ENCODE measurements around the gene TFF1.
"Not testable (repeated sequence)": the region's sequence is repeated elsewhere in the genome, so short reads cannot be mapped to it uniquely, and the experiment has no call there.

The TFF1 gene

GRCh38 chr21:42413093-42413492 is 46.8 kb upstream of the TFF1 start:
- DNase-seq (ENCODE audit: extremely low read depth, insufficient read length): no peak
- no peak for TF ChIP-seq CTCF (IDR thresholded peaks at IDR 0.05; ENCODE audit: insufficient read depth, low read length, poor library complexity, severe bottlenecking)
- H3K36me3 ChIP-seq (ENCODE audit: control insufficient read depth, insufficient read depth, low read length): no peaks in the 10 kb centered on the region

DNA sequence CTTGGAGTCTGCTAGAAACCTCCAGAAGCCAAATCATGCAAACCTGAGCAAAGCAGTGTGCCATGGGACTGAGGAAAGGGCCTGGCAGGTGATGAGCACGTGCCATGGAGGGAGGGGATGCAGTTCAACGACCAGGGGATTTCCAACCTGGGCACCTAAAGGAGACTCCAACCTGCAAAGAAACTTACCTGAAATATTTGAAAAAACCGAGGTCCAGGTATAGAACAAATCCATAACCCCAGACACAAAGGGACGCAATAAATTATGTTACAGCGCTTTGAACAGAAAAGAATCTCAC is 46.2 kb upstream of the TFF1 start:
- no peaks in the 10 kb centered on the region for H3K27me3 ChIP-seq (replicated peaks; ENCODE audit: control insufficient read depth, insufficient read depth, low read length)
- no peak overlapping the region for H3K4me3 ChIP-seq (replicated peaks; ENCODE audit: low read depth, low read length)
- no peaks in the 10 kb centered on the region for H3K36me3 ChIP-seq (ENCODE audit: control insufficient read depth, insufficient read depth, low read length)
- no peak for DNase-seq (ENCODE audit: extremely low read depth, insufficient read length)
- TF ChIP-seq CTCF (IDR thresholded peaks at IDR 0.05; ENCODE audit: insufficient read depth, low read length, poor library complexity, severe bottlenecking): no peak

More at GRCh38 chr21:42413093-42413492, 46.8 kb upstream of the TFF1 start:
- Histone ChIP-seq H3K27me3 (replicated peaks; ENCODE audit: control insufficient read depth, insufficient read depth, low read length) (no peaks in the 10 kb centered on the region), H3K4me3 (replicated peaks; ENCODE audit: low read depth, low read length) (no peak overlapping the region)

DNA sequence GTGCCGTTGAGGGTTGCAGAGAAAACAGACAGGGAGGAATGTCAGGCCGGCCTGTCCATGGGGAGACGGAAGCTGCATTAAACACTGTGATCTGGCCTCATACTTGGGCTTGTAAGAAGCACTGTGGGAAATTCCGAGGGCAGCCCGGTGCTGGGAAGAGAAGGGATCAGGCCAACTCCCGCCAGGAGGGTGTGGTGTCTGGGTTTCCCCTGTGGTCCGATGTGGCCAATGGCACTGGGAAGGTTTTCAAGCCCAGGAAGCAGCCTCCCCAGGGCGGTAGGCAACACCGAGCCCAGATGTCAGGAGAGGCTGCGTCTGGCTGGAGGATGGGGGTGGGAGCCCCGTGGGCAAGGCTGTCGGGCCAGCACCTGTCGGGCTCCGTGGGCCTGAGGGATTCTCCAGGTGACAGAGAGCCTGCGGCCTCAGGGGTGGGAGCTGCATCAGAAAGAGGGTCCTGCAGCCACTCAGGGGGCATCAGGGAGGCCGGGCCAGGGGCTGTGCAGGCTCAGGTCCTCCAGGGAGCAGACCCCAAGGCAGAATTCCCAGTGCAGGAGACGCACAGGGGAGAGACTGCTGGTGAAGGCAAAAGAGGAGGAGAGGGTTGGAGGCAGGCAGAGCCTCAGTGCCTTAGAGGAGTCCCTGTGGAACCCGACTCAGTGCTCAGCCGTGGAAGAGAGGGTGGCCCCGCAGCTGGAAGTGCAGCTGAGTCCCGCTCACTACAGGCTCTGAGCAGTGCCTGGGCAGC is 45.7 kb upstream of the TFF1 start:
- DNase-seq (ENCODE audit: extremely low read depth, insufficient read length): no peak
- Histone ChIP-seq H3K27me3 (replicated peaks; ENCODE audit: control insufficient read depth, insufficient read depth, low read length) (no peaks in the 10 kb centered on the region), H3K4me3 (replicated peaks; ENCODE audit: low read depth, low read length) (no peak overlapping the region), H3K36me3 (ENCODE audit: control insufficient read depth, insufficient read depth, low read length) (no peaks in the 10 kb centered on the region)
- no peak for TF ChIP-seq CTCF (IDR thresholded peaks at IDR 0.05; ENCODE audit: insufficient read depth, low read length, poor library complexity, severe bottlenecking)

- no peak for DNase-seq (ENCODE audit: extremely low read depth, insufficient read length)
- no peaks in the 10 kb centered on the region for H3K27me3 ChIP-seq (replicated peaks; ENCODE audit: control insufficient read depth, insufficient read depth, low read length)
- TF ChIP-seq CTCF (IDR thresholded peaks at IDR 0.05; ENCODE audit: insufficient read depth, low read length, poor library complexity, severe bottlenecking): no peak
These were observed 45.0 kb upstream of the TFF1 start for GRCh38 chr21:42411197-42411869.

GRCh38 chr21:42409366-42409765 is 43.0 kb upstream of the TFF1 start:
- DNase-seq (ENCODE audit: extremely low read depth, insufficient read length): no peak
- Histone ChIP-seq H3K36me3 (ENCODE audit: control insufficient read depth, insufficient read depth, low read length) (no peaks in the 10 kb centered on the region), H3K27me3 (replicated peaks; ENCODE audit: control insufficient read depth, insufficient read depth, low read length) (no peaks in the 10 kb centered on the region), H3K4me3 (replicated peaks; ENCODE audit: low read depth, low read length) (no peak overlapping the region)
- no peak for TF ChIP-seq CTCF (IDR thresholded peaks at IDR 0.05; ENCODE audit: insufficient read depth, low read length, poor library complexity, severe bottlenecking)

More at GRCh38 chr21:42411197-42411869, 45.0 kb upstream of the TFF1 start:
- Histone ChIP-seq H3K4me3 (replicated peaks; ENCODE audit: low read depth, low read length) (no peak overlapping the region), H3K36me3 (ENCODE audit: control insufficient read depth, insufficient read depth, low read length) (no peaks in the 10 kb centered on the region)

DNA sequence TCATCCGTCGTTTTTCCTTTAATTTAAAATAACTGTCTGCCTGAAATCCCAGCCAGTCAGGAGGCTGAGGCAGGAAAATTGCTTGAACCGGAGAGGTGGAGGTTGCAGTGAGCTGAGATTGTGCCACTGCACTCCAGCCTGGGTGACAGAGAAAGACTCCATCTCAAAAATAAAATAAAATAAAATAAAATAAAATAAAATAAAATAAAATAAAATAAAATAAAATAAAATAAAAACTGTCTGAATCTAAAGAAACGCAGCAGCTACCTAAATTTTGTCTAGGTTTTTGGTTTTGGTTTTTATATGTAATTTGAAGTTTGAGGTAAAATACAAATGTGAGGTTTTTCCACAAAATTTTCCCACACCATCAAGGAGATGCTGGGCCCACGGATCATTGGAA is 42.4 kb upstream of the TFF1 start:
- DNase-seq (ENCODE audit: extremely low read depth, insufficient read length); H3K27me3 ChIP-seq (replicated peaks; ENCODE audit: control insufficient read depth, insufficient read depth, low read length); H3K36me3 ChIP-seq (ENCODE audit: control insufficient read depth, insufficient read depth, low read length); H3K4me3 ChIP-seq (replicated peaks; ENCODE audit: low read depth, low read length): not testable (repeated sequence)

Measured in GM06990 (cell line).